Stimulated activated CD8-positive, alpha-beta memory T cell treated with anti-CD3 and anti-CD28 coated beads, Interleukin-15, amount 100 ng/mL, for 1 hour (primary cell): ENCODE results near the gene CENPH.
"Not testable (repeated sequence)": the region's sequence is repeated elsewhere in the genome, so short reads cannot be mapped to it uniquely, and the experiment has no call there.

ENCODE experiments used
- DNase-seq: peaks from one replicate; pipeline ENCODE4 v3.0.0-alpha.2; 2020; ENCODE audit warnings: low read depth

The CENPH gene, protein sequence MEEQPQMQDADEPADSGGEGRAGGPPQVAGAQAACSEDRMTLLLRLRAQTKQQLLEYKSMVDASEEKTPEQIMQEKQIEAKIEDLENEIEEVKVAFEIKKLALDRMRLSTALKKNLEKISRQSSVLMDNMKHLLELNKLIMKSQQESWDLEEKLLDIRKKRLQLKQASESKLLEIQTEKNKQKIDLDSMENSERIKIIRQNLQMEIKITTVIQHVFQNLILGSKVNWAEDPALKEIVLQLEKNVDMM

DNA sequence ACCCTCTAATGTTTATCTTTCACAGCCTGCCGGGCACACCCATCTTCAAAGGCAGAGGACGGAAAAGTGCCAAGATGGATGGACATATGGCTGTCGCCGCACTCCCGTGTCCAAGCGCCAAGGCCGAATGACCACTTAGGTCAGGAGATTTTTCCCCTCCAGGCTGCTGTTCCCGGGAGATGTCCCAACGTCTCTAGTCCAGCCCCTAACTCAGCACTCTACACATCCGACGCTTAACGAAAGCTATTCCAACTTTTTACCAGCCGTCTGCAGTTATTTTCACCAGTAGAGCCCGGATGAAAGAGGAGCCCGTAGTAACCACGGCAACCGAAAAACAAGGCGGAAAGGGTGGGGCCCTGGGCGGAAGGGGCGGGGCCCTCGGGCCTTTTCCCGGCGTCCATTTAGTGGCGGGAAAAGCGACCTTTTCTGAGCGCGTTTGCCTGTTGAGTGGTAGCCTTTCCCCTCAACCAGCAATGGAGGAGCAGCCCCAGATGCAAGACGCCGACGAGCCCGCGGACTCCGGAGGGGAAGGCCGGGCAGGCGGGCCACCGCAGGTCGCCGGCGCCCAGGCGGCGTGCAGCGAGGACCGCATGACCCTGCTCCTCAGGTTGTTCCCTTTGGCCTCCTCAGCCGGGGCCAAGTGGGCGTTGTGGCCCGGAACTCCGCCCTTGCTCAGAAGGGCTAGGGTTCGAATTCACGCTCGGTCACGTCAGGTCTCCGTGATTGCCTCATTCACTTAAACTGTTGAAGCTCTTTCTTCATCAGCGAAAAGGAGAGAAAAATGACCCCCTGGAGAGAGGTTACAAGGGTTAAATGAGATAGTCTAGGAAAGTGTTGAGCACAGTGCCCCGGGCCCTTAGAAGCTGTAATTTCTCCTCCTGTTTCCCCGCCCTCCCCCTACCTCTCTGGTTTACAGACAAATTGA, at the start of gene CENPH:
TSS of gene CENPH (plus strand) at position 422 of the 925 bp plus-strand sequence. CDS start at position 474, 52 bp downstream.
- peak; percentile 81 for DNase-seq

DNA sequence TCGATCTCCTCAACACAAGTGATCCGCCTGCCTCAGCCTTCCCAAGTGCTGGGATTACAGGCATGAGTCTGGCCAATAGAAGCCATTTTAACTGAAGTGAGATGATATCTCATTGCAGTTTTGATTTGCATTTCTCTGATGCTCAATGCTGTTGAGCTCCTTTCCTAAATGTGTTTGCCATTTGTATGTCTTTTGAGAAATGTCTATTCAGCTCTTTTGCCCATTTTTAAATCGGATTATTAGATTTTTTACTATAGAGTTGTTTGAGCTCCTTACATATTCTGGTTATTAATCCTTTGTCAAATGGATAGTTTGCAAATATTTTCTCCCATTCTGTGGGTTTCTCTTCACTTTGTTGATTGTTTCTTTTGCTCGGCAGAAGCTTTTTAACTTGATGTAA, 49.1 kb upstream of the CENPH start:
- not testable (repeated sequence) for DNase-seq

DNA sequence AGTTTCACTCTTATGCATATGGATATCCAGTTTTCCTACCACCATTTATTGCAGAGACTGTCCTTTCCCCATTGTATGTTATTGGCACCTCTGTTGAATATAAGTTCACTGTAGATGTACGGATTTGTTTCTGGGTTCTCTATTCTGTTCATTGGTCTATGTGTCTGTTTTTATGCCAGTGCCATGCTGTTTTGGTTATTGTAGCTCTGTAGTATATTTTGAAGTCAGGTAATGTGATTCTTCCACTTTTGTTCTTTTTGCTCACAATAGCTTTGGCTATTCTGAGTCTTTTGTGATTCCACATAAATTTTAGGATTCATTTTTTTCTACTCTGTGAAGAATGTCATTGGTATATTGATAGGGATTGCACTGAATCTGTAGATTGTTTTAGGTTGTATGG, 48.6 kb upstream of the CENPH start:
- no peak for DNase-seq

DNA sequence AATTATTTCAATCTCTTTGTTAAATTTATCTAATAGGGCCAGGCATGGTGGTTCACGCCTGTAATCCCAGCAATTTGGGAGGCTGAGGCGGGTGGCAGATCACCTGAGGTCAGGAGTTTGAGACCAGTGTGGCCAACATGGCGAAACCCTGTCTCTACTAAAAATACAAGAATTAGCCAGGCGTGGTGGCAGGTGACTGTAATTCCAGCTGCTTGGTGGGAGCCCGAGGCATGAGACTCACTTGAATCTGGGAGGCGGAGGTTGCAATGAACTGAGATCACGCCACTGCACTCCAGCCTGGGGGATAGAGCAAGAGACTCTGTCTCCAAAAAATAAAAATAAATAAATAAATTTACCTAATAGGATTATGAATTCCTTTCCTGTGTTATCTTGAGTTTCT, 40.8 kb upstream of the CENPH start:
- not testable (repeated sequence) for DNase-seq

DNA sequence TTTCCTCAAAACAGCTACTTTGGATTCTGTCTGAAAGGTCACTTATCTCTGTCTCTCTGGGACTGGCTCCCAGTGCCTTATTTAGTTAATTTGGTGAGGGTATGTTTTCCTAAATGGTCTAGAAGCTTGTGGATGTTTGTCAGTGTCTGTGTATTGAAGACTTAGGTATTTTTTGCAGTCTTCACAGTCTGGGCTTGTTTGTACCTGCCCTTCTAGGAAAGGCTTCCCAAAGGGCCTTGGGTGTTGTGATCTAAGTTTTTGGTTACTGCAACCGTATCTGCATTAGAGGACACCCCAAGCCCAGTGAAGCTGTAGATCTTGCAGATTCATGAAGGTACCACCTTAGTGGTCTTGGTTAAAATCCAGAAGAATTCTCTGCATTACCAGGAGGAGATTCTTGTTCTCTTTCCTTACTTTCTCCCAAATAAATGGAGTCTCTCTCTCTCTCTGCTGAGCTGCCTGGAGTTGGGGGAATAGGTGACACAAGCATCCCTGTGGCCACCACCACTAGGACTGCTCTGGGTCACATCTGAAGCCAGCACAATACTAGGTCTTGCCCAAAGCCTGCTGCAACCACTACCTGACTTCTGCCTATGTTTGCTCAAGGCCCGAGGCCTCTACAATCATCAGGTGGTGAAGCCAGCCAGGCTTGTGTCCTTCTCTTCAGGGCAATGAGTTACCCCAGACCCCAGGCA, 40.3 kb upstream of the CENPH start:
- DNase-seq = no peak

DNA sequence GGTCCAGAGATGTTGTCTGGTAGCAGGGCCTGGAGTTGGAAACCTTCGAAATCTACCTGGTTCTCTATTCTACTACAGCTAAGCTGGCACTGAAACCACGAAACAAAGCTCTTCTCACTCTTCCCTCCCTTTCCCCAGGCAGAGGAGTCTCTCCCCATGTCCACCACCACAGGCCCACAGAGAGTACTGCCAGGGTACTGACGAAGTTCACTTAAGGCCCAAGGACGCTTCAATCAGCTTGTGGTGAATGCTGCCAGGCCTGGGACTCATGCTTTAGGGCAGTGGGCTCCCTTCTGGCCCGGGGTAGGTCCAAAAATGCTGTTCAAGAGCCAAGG, 39.7 kb upstream of the CENPH start:
- no peak for DNase-seq

DNA sequence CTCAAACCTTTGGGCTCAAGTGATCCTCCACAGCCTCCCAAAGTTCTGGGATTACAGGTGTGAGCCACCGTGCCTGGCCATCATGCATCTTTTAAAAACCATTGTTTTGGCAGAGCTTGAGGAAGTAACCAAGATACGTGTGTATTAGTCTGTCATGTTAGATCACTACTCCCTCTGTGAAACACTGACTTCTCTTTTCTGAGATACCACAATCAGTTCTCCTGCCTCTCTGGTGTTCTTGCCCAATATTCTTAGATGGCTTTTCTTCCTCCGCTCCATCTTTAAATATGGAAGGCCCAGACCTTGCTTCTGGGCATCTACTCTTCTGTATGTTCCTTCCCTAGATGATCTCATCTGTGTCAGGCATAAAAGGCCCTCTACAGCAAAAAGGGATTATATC, 36.7 kb upstream of the CENPH start:
- no peak for DNase-seq

DNA sequence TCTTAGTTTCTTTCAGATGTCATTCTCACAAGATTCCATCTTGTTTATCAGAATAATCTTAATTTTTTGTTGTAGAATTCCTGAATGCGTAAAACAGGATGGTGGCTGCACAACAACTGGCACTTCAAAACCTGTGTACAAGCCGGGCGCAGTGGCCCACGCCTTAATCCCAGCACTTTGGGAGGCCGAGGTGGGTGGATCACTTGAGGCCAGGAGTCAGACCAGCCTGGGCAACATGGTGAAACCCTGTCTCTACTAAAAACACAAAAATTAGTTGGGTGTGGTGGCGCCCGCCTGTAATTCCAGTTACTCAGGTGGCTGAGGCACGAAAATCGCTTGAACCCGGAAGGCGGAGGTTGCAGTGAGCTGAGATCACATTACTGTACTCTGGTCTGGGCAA, 32.9 kb upstream of the CENPH start:
- DNase-seq = no peak

DNA sequence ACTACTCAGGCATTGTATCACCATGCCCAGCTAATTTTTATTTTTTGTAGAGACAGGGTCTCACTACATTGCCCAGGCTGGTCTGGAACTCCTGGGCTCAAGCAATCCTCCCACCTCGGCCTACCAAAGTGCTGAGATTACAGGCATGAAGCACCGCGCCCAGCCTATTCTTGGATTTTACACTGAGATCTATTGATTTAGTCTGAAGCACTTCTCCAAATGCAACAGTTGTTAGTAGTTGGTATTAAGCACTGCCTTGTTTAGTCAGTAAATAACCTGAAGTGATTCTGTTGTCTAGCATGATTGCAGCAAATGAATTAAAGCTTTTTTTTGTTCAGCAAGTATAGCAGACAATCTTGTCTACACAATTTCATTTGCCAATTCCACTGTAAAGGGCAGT, 31.3 kb upstream of the CENPH start:
- DNase-seq = no peak

DNA sequence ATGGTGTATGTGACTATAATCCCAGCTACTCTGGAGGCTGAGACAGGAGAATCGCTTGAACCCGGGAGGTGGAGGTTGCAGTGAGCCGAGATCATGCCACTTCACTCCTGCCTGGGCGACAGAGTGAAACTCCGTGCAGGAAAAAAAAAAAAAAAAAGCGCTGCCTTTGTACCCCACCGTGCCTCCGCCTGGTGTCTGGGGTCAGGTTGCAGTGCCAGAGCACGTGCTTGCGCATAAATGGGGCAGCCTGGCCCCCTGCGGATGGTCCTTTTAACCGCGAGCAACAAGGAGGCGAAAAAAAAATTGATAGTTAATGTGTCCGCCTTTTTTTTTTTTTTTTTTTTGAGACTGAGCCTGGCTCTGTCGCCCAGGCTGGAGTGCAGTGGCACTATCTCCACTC, 28.7 kb upstream of the CENPH start:
- no peak for DNase-seq

DNA sequence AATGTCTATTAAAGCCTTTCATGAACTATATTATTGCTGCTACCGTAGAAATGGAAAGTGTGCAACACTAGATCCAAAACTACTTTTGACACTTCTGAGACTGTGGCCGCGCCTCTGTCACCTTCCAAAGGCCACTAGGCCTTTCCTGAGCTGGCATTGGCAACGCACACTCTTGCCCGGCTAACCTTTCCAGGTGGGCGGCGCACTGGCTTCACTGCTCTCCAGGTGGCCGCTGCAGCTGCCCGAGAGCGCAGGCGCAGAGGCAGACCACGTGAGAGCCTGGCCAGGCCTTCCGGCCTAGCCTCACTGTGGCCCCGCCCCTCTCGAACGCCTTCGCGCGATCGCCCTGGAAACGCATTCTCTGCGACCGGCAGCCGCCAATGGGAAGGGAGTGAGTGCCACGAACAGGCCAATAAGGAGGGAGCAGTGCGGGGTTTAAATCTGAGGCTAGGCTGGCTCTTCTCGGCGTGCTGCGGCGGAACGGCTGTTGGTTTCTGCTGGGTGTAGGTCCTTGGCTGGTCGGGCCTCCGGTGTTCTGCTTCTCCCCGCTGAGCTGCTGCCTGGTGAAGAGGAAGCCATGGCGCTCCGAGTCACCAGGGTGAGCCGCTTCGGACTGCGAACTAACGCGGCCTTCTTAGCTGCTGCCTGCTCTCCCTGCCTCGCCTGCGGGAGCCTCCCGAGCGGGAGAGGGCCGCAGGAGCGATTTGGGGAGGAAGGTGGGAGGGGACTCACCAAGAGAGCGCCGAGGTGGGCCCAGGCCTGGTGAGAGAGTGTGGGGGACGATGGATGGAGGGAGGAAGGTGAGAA, 22.5 kb upstream of the CENPH start, which contains the start of gene CCNB1:
TSS of gene CCNB1 (plus strand) at position 465 of the 807 bp plus-strand sequence. CDS start at position 578, 113 bp downstream.
- DNase-seq = peak; percentile 95

DNA sequence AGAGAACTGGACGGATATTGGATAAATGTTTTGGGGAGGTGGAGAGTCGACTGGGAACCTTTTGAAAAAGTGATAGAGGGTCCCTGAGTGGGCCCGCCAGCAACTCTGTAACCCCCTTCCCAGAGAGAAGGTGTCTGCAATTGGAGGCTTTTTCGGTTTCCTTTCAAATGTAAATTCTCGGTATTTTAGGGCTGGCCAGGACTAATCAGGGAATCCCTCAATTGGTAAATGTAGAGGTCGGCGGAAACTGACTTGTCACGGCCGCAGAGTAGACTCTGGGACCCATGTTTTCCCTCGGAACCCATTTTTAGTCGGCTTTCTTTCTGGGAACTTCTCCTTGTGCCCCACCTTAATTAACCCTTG, 21.9 kb upstream of the CENPH start:
- no peak for DNase-seq

DNA sequence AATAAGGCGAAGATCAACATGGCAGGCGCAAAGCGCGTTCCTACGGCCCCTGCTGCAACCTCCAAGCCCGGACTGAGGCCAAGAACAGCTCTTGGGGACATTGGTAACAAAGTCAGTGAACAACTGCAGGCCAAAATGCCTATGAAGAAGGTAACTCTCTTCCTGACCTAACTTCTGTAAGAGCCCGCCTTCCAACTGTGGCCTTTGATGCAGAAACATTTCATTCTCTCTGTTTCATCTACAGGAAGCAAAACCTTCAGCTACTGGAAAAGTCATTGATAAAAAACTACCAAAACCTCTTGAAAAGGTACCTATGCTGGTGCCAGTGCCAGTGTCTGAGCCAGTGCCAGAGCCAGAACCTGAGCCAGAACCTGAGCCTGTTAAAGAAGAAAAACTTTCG, 21.5 kb upstream of the CENPH start:
- DNase-seq = no peak

DNA sequence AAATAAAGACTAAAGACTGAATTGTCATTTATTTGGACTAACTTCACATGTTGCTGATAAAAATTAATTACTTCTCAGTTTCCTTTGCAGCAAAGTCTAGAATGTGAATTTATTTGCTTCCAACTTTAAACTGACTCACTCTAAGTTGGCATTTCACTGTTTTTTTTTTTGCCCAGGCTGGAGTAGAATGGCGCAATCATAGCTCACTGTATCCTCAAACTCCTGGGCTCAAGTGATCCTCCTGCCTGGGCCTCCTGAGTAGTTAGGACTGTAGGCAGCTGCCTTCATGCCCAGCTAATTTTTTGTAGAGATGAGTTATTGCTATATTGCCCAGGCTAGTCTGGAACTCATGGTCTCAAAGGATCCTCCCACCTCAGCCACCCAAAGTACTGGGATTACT, 18.9 kb upstream of the CENPH start:
- DNase-seq = no peak

DNA sequence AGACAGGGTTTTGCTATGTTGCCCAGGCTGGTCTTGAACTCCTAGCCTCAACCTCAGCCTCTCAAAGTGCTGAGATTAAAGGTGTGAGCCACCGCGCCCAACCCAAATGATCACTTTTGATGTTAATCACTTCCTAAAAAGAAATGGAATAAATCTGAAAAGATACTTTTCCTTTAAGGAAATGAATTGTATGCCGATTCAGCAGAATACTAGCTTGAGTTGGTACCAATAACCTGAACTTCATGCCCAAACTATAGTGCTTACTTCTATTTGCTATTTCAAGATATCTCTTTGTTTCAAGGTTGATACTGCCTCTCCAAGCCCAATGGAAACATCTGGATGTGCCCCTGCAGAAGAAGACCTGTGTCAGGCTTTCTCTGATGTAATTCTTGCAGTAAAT, 18.4 kb upstream of the CENPH start:
- DNase-seq = no peak

DNA sequence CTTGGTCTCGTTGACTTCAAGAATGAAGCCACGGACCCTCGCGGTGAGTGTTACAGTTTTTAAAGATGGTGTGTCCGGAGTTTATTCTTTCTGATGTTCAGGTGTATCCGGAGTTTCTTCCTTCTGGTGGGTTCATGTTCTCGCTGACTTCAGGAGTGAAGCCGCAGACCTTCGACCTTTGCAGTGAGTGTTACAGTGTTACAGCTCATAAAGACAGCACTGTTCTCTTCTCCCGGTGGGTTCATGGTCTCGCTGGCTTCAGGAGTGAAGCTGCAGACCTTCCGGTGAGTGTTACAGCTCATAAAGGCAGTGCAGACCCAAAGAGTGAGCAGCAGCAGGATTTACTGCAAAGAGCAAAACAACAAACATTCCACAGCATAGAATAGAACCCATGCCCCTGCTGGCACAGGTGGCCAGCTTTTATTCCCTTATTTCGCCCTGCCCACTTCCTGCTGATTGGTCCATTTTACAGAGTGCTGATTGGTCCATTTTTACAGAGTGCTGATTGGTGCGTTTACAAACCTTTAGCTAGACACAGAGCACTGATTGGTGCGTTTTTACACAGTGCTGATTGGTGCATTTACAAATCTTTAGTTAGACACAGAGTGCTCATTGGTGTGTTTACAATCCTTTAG, 7.6 kb upstream of the CENPH start:
- not testable (repeated sequence) for DNase-seq

DNA sequence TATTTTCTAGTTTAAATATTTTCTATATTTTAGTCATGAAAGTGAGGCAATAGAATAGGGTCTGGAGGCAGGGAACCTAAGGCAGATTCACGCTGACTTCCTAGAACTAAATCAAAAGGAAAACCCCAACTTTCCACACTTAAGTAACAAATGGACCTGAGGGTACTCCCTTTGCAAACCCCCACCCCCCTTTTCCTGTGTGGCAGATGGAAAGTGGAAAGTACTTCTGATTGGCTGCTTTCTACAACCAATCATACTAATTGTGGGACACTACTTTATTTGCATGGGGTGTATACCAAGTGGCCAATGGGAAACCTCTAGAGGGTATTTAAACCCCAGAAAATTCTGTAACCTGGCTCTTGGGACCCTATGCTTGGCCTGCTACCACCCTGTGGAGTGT, 4.8 kb upstream of the CENPH start:
- DNase-seq = no peak

DNA sequence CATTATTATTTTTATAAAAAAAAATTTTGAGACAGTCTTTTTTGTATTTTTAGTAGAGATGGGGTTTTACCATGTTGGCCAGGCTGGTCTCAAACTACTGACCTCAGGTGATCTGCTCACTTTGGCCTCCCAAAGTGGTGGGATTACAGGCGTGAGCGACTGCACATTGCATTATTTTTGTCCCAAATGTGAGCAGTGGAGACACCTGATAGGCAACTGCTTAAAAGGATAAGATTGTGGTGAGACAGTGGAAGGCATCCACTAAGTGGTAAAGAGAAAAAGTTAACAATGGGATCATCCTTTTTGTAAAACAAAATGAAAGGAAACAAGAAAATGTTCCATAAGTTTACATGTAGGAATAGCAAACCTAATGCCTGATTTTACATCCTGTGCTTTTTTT, 2.0 kb upstream of the CENPH start:
- DNase-seq = no peak

DNA sequence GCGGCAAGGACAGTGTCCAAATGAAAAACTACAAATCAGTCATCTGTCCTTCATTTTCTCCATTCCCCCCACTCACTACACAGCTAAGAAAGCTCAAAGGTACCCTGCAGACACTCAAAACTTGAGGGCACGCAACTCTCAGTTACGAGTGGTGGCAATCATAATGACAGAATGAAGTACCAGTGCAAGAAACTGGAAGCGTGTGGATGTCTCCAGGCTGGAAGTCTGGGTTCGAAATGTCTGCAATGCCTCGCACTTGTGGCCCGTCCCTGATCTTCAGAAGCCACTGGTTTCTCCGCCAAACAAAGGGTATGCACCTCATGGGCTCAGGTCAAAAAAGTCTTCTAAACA, 597 bp upstream of the CENPH start:
- DNase-seq = no peak

DNA sequence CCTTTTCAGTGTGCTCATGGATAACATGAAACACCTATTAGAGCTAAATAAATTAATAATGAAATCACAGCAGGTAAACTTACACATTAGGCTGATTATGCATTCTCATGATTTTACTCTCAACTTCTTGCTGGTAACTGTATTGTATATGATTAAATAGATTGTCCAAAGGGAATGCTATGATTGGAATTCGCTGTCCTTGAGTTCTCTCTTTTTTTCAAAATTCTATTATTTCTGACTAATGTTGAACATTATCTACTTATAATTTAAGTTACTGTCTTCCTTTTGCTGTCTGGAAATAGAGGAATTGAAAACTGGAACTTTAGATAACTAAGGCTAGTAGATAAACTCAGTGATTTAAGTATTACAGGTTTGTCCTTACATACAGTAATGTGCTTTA, 13.1 kb downstream of the CENPH start:
- DNase-seq = no peak

DNA sequence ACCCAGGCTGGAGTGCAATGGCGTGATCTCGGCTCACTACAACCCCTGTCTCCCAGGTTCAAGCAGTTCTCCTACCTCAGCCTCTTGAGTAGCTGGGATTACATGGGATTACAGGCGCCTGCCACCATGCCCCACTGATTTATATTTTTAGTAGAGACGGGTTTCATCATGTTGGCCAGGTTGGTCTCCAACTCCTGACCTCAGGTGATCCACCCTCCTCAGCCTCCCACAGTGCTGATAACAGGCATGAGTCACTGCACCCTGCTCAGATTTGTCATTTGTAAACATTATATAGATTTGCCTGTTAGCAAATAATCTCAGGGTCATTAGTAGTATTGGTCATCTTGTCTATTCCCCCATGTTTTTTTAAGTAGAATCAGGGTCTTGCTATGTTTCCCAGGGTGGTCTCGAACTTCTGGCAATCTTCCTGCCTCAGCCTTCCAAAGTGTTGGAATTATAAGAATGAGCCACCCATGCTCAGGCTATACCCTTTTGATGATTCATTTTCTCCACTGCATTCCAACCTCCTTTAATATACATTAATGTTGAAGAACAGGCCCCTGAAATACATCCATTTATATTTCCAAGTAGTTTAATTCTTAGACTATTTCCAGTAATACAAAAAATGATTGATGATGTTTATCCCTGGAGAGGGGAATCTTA, 17.3 kb downstream of the CENPH start:
- DNase-seq = no peak
